Activated CD4-positive, alpha-beta T cell treated with anti-CD3 and anti-CD28 coated beads, Interleukin-2, Interleukin-6, amounts not matched to agents 100 ng/mL and 50 ng/mL, durations not matched to agents 16 hours and 8 hours (primary cell): Measurements from ENCODE around the gene OR56A3.
A peak's percentile ranks its signal among the peaks of the same experiment; 100 is the strongest.

Source experiments
- DNase-seq: peaks from one replicate; pipeline ENCODE4 v3.0.0-alpha.2; 2020

Gene OR56A3

DNA sequence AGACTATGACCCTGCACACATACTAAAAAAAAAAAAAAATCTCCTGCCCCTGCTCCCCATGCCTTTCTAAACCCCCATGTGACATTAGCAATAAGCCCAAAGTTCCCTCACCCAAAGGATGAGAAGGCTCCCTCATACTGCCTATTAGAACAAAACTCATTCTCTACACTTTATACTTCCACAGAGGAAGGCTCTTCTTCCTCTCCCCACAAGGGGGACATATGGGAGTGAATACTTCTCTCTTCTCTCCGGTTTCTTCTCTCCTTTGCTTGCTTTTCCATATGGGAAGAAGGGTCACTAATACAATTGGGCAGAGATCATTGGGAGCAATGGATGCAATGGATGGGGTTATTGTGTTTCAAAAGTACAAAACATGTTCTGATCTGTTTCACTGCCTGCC, 41.4 kb downstream of the OR56A3 start:
- no peak for DNase-seq

DNA sequence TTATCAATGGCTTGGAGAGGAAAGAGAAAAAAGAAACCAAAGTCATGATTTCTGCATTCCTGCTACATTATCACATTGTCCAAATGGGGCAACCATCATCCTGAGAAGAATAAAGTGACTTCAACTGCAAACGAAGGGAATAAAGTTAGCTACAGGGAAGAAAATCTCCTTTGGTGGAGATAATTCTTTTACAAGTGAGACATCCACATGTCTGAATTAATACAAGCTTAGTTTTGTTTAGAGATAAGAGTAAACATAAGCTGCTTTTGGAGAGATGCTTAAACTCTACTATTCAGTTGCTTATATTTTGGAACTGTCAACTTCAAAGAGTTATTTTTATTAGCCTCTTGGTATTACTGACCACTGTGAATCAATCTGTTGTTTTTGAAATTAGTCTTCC, 44.8 kb downstream of the OR56A3 start, which contains the start of gene OR52L1:
Gene OR52L1 (minus strand): TSS at position 101 of the 400 bp plus-strand sequence. CDS start 55 bp downstream, at position 46.
- no peak for DNase-seq

DNA sequence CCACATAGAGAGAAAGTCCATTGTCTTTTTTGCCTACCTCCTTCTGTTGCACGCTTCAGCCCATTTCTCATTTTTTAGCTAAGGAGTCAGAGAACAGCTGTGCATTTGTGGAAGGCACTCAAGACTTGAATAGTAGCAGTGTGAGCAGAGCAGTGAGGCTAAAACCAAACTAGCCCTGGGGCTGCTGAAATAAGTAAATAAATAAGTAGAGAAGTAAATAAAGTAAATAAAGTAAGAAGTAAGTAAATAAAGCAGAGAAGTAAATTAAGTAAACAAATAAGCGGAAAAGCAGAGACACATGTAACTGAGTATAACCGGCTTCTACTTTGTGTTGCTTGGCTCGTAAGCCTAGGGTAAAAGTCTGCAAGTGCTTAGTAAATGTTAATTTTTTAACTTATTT, 47.2 kb downstream of the OR56A3 start:
- no peak for DNase-seq

DNA sequence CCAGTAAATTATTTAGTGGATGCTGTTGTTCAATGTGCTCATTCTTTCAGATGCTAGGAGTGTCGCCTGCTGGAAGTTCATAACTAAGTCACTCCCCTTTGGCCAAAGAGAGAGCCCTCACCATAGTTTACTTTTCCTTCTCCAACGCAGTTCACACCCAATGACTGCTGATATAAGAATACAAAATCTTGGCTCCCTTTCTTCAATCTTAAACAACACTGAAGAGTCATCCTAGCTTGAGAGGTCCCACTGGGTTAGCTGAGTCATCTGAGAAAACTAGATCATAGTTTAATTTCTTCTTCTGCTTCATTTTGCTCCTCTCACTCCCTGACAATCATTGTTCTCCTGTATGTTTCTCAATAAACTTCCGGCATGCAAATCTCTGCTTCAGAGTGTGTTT, 50.1 kb downstream of the OR56A3 start:
- no peak for DNase-seq

DNA sequence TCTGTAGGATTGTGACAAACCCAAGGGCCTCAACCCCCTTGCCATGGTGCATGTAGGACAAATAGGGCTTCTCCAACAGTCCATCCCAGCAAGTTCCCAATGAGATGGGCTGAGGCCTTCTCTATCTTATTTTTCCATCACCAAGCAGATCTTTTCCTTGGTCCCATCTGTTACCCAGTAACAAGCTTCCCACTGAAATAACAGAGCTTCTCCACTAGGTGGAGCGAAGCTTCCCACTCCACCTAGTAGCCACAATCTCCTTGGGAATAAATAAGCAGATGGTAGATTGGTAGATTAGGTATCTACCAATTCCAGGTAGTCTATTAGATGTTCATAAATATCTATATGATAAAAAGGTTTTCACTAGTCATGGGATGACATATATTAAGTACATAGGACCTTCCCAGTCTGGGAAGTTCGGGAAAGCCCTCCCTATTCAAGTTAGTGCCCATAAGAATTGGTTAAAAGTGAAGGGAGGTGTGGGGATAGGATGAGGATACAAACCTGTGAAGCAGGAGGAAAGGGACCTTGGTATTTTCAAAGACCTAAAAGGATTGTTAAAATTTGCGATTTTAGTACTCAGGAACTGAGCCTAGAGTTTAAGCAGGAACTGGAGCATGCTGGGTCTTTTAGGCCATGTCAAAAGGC, 50.7 kb downstream of the OR56A3 start:
- peak; percentile 3 for DNase-seq

DNA sequence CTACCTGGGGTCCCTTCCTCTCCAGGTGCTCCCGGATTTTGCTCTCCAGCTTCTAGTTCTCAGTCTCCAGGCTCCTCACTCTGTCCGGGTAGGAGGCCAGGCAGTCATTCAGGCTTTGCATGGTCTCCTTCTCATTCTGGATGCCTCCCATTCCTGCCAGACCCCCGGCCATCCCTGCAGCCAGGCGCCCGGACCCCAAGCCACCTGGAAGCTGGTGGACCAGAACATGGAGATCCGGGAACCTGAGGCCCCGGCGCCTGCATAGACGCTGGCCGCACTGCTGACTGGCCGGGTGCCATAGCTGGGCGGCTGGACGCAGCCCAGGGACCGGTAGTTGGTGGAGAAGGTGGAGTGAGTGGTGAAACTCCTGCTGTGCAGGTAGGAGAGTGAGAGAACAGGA, 52.7 kb downstream of the OR56A3 start:
- no peak for DNase-seq
